GM21619 (cell line): ENCODE measurements around the gene NELFB.

Source experiments
- ATAC-seq: cut with Tn5 transposase; IDR thresholded peaks from one replicate; pipeline ENCODE4 v1.9.1; 2021; ENCODE audit not compliant: unreplicated experiment

Gene NELFB

DNA sequence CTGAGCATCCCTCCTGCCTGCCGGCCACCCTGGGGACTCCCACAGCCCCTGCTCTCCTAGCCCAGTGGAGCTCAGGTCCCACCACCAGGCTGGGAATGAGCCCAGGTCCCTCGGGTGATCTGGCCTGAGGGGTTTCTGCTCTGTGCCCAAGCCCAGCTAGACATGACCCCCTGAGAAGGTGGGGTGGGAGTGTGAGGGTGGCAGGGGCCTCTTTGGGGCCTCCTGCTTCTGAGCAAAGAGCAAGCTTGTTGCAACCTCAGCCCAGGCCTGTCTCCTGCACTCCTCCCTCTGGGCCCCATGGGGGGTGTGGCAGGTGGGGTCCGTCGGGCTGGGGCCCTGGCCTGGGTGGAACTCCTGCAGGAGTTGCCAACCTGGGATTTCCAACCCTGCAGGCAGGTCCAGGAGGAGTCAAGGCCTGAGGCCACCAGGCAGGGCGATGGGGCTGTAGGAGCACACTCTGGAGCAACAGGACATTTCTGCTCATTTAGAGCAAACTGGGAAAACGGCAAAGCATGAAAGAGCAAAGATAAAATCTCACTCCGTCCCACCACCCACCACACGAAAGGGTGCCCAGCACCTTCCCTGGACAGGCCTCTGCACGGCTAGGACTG lies 58.3 kb downstream of the NELFB start:
- no peak for ATAC-seq

DNA sequence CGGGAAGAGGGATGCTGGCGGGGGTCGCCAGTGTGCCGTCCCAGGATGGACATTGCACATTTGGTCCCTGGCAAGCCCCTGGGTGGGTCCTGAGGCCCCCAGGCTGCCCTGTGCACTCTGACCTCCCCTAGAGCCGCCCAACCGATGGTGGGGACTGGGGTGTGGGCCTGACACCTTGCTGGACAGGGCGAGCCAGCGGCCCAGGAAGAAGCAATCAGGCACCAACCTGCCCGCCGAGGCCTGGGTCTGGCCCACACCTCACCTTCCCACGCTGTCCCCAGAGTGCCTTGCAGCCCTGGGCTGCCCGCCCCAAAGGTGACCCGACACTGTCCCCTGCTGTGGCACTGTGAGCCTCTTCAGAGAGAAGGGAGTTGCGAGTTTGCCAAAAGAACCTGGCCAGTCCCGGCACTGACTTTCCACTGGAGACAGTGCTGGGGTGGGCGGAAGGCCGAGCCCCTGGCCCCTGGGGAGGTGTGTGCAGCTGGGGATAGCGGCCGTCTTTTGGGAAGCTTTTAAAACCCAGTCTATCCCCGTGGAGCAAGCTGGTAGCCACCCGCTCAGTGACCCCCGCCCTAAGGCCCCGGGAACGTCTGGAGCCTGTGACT lies 58.9 kb downstream of the NELFB start:
- no peak for ATAC-seq

DNA sequence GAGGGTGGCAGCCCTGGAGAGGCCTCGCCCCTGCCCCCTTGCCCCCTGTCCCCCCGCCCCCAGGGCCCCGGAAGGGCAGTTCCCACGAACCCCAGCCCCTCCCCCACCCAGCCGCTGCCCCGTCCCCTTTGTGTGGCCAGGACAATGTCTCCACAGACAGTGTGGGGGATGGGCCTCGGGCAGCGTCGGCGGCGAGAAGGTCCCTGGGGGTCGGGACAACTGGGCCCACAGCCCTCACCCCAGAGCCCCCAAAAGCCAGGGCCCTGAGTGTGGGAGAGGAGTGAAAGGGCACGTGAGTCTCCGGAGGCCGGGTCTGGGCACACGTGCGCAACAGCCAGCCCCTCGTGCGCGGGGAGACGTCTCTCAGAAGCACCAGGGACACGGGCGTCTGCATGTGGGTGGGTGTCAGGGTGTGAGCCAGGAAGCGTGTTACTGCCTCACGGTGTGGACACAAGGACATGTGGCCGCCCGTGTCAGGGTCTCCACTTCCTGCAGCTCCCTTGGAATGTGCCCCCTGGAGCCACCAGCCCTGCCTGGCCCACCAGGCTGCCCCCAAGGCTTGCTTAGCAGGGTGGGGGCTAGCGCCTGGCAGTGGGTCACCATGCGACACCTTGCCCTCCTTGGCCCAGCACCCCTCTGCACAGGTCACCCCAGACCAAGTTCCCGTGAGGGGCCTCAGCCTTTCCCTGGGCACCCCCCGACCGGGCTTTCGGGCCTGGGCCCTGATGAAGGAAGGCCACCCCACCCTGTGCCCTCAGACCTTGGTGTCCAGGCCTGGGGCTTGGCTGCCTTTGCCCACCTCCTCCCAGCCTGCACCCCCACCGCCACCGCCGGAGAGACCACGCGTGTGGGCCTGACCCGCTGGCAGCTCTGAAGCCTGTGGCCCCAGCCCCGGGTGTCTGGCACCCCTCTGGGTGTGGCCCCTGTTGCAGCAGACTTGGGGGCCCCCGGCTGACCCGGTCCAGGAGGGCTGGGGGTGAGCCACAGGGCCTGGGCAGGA lies 59.7 kb downstream of the NELFB start:
- no peak for ATAC-seq

DNA sequence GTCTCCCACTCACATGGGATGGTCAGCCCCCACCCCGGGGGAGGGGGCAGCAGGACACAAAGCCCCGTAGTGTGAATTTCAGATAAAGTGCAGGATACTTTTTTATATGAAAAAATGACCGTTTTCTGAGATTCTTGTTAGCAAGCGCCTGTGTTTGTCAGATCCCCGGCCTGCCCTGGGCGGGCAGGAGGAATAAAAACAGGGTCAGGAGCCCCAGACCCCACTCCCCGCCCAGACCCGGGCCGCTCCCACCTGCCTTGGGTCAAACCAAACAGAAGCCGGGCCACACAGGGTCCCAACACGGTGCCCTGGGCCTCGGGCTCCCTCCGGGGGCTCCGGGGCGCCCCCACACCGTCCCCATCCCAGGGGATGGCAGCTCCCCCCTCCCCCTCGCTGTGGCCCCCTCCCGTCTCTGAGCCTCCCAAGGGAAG lies 60.5 kb downstream of the NELFB start:
- ATAC-seq, result no peak

DNA sequence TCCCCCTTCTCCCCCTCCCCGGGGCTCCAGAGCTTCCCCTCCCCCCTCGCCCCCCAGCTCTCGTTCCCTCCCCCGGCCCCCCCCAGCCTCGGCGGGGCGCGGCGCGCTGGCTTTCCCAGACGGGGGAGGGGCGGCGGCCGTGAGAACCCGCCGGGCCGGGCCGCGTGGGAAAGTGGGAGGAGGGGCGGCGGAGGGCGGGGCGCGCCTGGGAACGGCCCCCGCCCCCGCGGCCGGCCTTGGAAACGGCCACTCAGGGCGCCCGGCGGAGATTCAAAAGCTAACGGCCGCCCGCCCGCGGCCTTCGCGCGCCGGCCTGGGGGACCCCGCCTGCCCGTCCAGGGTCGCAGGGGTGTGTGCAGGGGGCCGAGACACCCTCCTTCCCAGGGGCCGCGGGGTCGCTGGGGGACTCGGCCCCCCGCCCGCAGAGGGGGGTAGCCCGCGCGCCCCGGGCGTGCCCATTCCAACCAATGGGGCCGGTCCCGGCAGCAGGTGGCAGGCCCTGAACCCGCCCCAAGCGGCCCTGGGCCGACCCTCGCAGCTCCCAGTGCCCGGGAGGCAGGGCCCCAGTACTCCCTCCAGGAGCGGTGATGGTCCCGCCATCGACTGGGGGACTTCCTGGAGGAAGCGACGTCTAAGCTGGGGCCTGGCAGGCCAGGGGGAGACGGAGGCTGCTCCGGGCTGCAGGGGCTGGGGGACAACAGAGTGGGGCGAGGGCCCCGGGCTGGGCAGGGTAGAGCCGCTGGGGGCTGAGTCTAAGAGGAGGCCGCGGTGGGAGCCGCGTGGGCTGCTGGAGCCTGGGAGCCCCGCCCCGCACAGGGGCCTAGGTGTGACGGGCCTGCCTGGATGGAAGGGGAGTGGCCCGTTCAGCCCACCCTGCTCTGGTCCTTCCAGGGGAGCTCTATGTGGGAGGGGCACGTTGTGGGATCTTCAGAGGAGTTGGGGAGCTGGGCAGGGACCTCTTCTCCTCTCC lies 61.2 kb downstream of the NELFB start:
- ATAC-seq, result no peak

DNA sequence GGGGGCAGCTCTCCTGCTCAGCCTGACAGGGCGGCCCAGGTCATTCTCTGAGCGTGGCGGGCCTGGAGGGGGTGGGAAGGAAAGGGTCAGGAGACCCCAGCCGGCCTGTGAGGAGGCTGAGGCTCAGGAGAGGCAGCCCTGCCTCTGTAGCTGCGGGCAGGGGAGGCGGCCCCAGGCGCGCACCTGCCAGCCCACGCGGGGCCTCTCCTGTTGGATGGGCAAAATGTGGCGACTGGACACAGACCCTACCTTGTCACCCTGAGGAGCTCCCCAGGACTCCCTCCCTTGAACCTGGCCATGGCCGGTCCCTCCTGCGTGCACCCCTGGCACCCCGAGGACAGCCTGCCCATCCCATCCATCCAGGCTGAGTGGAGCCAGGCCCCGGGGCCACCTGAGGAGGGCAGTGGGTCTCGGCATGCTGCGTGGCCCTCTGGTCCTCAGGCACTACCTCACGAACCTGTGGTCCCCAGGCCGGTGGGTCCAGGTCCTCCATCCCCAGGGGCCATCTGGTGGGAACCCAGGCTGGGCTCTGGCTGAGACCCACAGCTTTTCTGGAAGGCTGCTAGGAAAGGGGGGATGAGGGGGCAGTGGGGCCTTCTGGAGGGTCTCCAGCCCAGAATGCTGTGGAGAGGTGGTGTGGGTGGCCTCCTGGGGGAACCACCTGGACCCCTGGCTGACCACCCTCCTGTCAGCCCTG lies 62.0 kb downstream of the NELFB start:
- ATAC-seq, result no peak

DNA sequence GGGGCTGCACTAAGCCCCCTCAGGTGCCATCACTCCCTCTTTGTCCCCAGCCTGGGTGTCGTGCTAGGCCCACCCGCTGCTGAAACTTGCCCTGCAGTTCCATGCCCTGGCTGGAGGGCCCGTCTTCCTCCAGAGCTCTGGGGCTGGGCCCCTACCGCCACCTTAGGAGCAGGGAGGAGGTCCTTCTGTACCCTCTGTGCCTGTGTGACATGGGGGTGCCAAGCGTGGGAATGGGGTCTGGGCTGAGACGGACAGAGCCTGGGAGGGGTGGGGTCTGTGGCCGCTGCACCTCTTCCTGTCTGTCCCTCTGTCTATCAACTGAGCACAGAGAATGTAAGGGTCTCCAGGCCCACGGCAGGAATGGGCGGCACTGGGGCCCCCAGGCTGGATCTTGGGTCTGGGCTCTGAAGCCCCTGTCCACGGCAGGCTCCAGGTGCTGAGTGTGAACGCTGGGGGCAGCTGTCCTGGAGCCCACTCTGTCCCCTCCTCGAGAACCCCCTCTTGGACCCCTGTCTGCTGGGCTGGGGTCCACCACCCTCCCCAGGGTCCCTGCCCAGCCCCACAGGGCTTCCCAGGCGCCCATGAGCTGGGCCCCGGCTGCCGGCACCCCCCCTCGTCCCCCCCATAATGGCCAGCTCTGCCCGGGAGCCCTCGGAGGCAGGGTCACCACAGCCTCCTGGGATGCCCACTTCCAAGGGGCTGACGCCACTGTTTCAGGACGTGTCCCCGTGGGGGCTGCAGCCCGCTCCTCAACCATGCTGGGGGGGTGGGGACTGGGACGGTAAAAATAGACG lies 62.8 kb downstream of the NELFB start:
- no peak for ATAC-seq

DNA sequence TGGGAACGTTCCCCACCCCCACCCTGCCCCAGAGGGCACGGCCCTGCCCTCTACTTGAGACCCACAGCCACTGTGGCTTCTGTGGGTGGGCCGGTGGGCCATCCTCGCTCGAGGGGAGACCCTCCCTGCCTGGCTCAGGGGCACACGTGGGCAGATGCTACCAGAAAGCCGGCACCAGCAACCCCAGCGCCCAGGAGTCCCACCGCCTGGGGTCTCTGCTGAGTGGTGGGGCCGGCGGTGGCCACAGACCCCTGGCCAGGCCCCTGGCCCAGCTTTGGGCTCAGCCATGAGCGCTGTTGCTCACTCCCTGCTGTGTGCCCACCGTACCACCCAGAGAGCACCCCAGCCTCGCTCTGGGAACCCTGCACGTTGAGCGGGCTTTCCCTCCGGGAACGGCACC lies 63.5 kb downstream of the NELFB start:
- no peak for ATAC-seq

DNA sequence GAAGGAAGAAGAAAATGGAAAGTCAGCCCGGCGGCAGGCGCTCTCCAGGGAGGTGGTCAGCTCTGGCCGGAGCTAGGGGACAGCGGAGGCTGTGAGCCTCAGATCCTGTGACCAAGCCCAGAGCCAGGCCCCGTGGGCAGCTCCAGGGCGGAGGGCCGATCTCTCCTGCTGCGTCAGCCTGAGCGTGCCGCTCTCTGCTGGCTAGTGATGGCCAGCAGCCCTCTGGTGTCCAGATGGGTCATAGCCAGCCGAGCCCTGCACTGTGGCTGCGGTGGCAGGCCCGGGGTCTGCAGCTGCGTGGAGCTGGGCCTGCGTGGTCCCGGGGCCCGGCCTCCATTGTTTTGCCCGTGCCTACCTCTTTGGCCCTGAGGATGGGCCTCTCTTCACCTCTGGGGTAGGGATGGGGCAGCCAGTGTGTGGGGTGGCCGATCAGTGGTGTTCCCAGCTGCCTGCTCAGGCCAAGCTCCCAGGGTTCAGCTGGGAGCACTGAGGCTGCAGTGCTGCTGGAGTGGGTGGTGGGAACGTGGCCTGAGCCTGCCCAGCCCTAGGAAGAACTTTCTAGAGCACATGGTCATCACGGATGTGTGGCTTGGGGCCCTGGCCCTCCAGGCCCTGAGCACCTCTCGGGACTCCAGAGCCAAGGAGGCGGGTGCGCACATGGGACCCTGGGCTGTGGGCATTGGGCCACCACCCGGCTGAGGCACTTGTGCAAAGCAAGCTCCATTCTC lies 64.0 kb downstream of the NELFB start:
- ATAC-seq, result no peak

DNA sequence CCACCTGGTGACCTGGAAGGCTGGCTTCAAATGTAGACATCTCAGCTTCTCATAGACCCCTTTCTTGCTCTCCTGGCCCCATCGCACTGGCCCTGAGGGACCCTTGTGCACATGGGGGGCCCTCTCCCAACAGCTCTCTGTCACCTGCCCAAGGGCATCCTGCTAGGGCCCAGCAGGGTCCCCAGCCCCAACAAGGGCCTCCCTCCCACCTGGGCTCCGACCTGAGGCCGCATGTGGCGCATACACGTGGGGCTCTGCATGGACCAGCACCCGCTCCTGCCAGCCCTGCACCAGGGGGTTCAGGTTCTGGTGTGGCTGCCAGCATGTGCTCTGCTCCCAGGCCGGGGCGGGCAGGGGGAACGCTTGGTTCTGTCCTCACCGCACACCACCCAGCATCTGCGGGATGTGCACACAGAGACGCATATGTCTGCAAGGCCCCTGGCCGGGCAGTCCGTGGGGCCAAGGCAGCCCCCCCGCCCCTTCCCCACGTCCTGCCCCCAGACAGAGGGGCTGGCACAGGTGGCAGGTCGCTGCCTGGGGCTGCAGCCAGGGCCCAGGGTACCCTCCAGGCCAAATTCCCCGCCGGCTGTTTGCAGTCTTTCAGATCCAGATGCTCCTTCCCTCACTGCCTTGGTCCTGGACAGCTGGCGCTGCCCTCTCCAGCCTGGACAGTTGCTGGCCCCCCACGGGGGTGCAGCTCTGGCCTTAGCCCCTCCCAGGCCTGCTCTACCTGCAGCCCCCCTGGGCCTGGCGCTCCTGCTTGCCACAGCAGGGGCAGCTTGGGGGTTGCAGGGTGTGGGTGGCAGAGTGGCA lies 64.8 kb downstream of the NELFB start:
- no peak for ATAC-seq

DNA sequence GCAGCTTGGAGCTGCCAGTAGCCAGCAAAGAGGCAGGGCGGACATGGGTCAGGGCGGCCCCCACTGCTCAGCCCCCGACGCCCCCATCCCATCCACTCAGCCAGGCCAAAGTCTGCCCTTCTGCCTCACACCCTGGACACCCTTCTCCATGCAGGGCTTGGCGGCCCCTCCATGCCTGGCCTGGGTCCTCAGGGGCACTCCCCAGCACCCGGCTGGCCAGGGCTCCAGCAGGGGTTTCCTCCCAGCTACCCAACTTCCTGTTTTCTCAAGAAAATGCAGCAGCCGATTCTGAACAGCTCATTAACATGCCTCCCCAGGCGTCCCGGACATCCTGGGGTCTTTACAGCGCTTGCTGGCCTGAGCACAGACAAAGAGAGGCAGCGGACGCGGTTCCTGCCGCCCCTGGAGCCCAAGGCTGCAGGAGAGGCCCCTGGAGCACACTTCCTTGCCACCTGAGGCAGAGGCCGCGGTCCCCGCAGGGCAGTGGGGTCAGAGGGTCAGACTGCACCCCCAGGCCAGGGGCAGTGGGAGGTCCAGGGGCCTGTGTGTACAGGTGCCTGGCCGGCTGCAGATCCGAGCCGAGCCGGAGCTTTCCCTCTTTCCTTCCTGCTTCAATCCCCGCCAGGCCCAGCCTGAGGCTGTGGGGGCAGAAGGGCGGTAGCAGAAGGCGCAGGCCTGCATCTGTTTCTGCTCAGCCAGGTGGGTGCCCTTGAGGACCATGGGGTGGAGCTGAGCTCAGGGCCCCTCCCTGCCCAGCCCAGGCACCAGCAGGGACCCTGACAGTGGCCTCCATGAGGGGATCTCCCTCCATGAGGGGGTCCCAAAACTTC lies 65.6 kb downstream of the NELFB start:
- ATAC-seq, result no peak

DNA sequence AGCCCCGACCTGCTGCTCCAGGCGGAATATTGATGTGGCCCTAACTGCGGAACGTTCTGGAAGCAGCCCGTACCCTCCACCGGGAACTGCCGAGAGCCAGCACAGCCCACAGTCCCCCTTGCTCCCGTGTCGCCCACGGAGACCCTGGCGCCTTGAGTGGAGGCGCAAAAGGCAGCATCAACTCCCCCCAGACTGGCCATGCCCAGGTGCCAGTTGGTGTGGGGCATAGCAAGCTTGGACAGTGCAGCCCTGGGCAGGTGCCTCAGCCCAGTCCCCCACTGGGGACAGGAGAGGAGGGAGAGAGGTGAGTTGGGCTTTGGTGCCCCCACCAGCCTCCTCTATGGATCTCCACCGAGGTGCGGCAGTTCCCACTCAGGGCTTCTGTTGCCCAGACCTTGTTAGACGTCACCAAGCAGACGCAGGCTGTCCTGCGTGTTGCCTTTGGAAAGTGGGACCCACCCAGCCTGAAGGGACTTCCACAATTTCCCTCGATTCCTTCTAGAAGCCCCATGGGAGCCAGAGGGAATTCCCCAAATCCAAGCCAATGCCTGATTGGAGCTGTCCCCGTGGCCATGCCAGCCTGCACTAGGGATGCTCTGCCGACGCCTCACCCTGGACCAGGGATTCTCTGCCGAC lies 66.7 kb downstream of the NELFB start:
- no peak for ATAC-seq
